ENCODE results near the gene WDR5.
A peak's percentile ranks its signal among the peaks of the same experiment; 100 is the strongest.
"Not testable (repeated sequence)": the region's sequence is repeated elsewhere in the genome, so short reads cannot be mapped to it uniquely, and the experiment has no call there.

Gene WDR5

DNA sequence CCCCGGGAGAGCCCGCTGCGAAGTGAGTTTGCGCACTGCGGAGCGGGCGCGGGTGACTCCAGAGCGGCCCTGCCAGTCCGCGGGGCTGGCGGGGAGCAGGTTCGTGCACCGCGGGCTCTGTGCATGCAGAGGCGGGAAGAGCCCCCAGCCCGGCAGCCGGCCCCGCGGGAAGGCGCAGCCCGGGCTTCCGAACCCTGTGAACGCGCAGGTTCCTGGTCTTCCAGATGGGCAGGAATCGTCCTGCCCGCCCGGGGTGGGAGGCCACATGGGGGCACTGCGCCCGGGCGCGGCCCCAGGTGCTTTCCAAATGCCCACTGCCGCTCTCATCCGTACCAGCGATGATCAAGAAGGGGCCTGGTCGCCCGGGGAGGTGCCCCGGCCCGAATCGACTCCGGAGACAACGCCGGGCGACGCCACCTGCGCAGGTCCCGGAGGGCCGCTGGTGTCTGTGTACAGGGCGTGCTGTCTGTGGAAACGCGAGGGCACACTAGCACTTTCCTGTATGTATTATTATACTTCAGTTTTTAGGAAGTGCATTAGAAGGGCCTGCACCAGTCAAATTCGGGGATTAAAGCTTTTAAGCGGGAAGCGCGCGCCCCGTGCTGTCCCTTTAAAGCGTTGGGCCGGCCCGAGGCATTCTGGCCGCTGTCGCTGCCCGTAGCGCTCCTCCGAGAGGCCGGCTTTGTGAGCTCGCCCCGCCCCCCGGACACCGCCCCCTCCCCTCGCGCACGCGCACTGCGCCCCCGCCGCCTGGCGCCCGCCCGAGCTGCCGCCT, at the start of gene WDR5:
Gene WDR5 (plus strand): TSS at position 740 of the 775 bp plus-strand sequence. CDS start 3,796 bp downstream, outside the sequence.
- peak; percentile 43 for DNase-seq

GRCh38 chr9:134088063-134088725, 47.7 kb upstream of the WDR5 start:
- DNase-seq: no peak

DNA sequence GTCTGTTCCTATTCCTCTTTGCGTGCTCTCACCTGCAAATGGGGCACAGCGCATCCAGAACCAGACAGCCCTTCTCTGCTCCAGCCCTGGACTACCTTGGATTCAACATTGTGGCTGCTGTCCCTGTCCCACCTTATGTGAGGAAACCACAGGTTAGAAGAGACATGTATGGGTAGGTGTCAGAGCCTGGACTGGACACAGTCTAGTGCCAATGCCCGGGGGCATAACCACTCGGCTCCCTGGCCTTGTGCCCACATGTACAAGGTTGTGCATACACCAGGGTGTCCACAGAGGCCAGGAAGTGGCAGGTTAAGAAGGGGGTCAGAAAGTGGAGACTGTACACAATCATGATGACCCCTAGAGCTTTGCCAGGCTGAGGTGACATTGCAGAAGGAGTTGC, 45.9 kb upstream of the WDR5 start:
- DNase-seq: no peak

DNA sequence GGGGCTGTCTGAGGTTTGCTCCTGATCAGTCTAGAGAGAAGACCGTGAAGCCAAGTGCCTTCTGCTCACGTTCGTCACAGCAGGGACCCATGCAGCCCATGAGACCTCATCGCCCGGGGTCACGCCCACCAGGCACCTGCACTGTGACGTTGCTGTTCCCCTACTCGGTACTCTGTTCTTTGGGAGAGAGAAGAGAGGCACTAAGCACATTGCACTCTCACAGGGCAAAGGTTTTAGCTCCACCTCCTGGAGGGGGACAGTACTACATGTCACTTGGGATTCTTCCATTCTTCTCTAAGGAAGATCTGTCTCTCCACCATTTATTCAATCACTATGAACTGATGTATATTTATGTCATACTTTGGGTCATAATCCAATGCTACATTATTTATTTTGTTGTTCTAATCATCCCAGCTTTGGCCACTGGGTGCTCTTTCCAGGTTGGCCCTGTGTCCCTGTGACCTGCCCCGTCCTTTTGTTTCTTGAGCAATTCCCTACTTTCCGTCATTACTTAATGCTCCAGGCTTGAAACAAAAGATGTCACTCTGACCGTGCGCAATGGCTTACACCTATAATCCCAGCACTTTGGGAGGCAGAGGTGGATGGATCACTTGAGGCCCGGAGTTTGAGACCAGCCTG, 36.6 kb upstream of the WDR5 start:
- peak; percentile 30 for DNase-seq

- no peak for DNase-seq
Measured at GRCh38 chr9:134100040-134100439, 35.8 kb upstream of the WDR5 start.

DNA sequence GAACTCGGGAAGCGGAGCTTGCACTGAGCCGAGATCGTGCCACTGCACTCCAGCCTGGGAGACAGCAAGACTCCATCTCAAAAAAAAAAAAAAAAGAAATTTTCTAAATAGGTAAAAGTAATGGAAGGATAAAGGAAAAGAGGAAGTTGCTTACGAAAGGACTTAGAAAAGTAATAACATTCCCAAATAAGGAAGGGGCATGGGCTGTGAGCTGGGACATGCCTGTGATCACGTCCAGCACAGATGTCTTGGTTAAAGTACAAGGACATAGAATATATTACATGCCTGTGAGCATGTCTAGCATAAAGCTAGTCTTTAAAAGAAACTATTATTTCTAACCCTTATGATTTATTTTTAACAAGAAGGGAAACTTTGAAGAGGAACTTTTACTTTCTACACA, 34.7 kb upstream of the WDR5 start:
- DNase-seq: not testable (repeated sequence)

GRCh38 chr9:134101623-134102149, 34.2 kb upstream of the WDR5 start:
- no peak for DNase-seq

DNA sequence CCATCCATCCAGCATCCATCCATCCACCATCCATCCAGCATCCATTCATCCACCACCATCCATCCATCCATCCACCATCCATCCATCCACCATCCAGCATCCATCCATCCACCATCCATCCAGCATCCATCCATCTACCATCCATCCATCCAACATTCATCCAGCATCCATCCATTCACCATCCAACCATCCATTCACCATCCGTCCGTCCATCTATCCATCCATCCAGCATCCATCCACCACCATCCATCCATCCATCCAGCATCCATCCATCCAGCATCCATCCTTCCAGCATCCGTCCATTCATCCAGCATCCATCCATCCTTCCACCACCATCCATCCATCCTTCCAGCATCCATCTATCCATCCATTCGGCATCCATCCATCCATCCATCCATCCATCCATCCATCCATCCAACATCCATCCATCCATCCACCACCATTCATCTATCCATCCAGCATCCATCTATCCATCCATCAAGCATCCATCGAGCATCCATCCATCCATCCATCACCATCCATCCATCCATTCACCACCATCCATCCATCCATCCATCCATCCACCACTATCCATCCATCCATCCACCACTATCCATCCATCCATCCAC, 32.4 kb upstream of the WDR5 start:
- DNase-seq: no peak

- no peak for DNase-seq
Measured at GRCh38 chr9:134111064-134111463, 24.8 kb upstream of the WDR5 start.

DNA sequence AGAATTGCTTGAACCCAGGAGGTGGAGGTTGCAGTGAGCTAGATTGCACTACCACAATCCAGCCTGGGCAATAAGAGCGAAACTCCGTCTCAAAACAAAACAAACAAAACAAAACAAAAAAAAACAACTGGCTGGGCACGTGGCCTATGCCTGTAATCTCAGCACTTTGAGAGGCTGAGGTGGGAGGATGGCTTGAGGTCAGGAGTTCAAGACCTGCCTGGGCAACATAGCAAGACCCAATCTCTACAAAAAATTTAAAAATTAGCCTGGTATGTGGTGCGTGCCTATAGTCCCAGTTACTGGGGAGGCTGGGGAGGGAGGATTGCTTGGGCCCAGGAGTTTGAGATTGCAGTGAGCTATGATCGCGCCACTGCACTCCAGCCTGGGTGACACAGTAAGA, 23.3 kb upstream of the WDR5 start:
- DNase-seq: no peak

DNA sequence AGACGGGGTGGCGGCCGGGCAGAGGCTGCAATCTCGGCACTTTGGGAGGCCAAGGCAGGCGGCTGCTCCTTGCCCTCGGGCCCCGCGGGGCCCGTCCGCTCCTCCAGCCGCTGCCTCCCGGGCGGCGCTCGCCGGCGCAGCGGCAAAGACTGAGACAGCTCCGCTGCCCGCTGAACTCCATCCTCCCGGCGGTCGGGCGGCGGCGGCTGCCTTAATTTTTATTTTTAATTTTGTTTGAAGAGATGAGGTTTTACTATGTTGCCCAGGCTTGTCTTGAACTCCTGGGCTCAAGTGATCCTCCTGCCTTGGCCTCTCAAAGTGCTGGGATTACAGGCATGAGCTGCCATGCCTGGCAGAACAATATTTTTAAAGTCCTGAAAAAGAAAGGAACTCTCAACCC, 16.9 kb upstream of the WDR5 start:
- not testable (repeated sequence) for DNase-seq

DNA sequence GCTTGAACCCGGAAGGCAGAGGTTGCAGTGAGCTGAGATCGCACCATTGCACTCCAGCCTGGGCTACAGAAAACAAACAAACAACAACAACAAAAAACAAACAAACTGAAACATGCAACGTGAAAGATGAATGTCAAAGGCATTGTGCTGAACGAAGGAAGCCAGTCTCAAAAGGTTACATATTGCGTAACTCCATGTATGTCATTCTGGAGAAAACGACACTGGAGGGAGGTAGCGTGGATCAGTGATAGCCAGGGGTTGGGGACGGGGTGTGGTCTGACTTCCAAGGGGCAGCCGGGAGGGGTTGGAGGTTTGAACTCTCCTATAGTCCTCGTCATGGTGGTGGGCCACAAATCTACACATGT, 12.1 kb upstream of the WDR5 start:
- DNase-seq: no peak

GRCh38 chr9:134125413-134126095, 10.3 kb upstream of the WDR5 start:
- DNase-seq: no peak

GRCh38 chr9:134126373-134126772, 9.5 kb upstream of the WDR5 start:
- no peak for DNase-seq

DNA sequence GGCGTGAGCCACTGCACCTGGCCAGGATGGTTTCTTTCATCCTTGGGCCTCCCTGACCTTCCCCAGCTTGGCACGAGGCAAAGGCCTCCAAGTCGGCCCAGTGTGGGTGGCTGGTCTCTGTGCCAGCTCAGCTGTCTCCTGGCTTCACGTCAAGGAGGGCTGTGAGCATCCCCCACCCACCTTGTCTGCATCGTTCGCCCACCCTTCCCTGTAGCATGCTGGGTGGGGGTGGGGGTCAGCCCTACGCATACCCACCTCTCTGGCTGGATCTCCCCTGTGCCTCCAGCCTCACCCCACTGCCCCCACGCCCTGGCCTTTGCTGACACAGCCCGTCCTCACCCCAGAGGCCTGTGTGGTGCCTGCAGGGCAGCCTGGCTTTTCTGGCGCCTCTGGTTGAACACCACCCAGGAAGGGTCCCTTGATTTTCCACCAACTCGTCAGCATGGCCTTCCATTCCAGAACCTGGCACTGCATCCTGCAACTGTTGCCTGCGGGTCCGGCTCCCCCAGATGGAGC, 8.8 kb upstream of the WDR5 start:
- no peak for DNase-seq

- no peak for DNase-seq
Measured at GRCh38 chr9:134127616-134128015, 8.3 kb upstream of the WDR5 start.

DNA sequence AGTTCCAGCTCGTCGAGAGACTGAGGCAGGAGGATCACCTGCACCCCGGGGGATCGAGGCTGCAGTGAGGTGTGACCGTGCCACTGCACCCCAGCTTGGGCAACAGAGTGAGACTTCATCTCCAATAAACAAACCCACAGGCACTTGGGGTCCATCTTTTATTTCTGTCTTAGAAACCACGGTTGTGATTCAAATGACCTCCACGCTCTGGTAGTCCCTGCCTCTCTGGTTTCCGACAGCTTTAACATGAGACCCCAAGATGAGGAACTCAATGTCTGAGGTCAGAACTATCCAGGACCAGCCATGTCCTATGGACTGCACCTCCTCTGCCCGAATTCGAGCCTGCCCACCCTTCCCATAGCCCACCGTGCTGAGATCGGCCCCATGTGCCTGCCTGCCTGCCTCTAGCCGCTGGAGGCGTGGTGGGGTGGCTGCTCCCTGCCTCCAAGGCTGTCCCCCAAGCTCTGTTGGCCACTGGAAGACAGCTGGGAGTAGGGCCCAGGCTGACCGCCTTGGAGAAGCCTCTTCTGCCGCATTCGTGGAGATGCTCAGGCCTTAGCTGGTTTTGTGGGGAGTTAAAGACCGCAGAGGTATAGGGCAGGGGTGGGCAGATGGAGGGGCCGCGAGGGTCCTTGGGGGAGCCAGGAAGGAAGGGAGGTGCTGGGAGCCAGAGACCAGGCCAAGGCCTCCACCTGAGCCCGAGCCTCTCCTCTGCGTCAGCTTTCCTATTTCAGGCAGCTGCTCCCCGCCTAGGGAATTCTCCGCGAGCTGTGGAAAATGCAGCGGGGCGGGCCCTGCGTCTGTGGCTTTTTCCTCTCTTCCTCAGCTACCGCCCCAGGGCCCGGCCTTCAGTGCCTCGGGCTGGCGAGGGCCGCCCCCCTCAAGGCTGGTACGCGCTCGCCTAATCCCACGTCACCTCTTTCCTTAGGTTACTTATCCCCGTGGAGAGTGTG, 6.9 kb upstream of the WDR5 start:
- DNase-seq: no peak

DNA sequence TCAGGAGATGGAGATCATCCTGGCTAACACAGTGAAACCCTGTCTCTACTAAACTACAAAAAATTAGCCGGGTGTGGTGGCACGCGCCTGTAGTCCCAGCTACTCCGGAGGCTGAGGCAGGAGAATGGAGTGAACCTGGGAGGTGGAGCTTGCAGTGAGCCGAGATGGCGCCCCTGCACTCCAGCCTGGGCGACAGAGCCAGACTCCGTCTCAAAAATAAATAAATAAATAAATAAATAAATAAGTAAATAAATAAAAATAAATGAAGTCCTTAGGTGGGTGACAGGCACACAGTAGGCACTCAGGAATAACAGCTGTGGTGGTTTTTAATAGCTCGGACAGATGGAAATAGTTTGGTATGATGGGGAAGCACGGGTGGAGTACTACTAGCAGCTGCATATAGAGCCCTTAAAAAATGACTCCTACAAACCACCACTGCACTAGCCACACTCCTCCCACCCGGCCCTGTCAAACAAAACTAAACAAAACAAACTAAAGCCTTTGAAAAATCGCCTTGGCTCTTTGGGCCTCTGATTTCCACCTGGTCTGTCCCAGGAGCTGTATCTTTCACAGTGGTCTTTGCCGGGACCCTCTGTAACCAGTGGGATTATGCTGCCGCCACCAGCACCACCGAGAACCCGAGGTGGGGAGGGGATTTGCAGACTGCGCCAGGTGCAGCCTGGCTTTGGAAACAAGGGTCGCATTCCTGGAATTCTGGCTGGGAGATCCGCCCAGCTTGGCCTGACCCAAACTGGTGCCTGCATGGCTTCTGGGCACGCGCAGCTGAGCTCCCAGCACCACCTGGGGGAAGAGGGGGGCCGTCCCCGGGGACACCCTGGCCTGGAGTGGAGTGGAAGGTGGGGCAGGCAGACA, 5.1 kb upstream of the WDR5 start:
- DNase-seq: no peak

GRCh38 chr9:134131471-134132207, 4.2 kb upstream of the WDR5 start:
- no peak for DNase-seq
